H1 (cell line): ENCODE measurements around the gene C1orf174. TPM values are rescaled to one million over a fixed set of nuclear protein-coding genes. Genes with fewer than 3 reads are reported as not detected.

Experiments
- CTCF ChIA-PET: fragments of 300-600 bp; sonication (Branson Sonifier 250); formaldehyde crosslinking; loops from one replicate; lab custom pipeline; 2021; ENCODE audit not compliant: partially characterized antibody; lab: Charles Lee
- POLR2A ChIA-PET: fragments of 300-600 bp; sonication (Branson Sonifier 250); formaldehyde crosslinking; loops from one replicate; lab custom pipeline; 2021; ENCODE audit warnings: inconsistent platforms; ENCODE audit not compliant: partially characterized antibody; lab: Charles Lee
- DNase-seq, 2 experiments: peaks; one replicate each; pipeline versions ENCODE4 v3.0.0 to v3.0.0-alpha.2; 2010 to 2022; ENCODE audit warnings: low spot score in 2 of 2, low read depth in 1 of 2, mixed read lengths in 1 of 2
- FAIRE-seq: peaks from 2 replicates; lab custom pipeline; 2011; peaks lifted over from hg19 to GRCh38; lab: Jason Lieb, UNC
- H2AFZ ChIP-seq: 2 replicates; pipeline ENCODE4 v1.8.1; 2012; ENCODE audit warnings: low read length, inconsistent platforms
- H2AK5ac ChIP-seq: 2 replicates; pipeline ENCODE4 v1.6.1; 2013; ENCODE audit warnings: low read depth, low read length
- H2BK120ac ChIP-seq: replicated peaks from 2 replicates; pipeline ENCODE3; 2013; ENCODE audit warnings: low read depth, low read length, inconsistent platforms
- H2BK12ac ChIP-seq: 2 replicates; pipeline ENCODE4 v1.6.1; 2013; ENCODE audit warnings: low read depth, low read length
- H2BK15ac ChIP-seq: 2 replicates; pipeline ENCODE4 v1.6.1; 2013; ENCODE audit warnings: low read length
- H2BK20ac ChIP-seq: 2 replicates; pipeline ENCODE4 v1.6.1; 2013; ENCODE audit warnings: low read length
- H2BK5ac ChIP-seq: 2 replicates; pipeline ENCODE4 v1.6.1; 2013; ENCODE audit warnings: low read depth, low read length
- H3K14ac ChIP-seq: 2 replicates; pipeline ENCODE4 v1.6.1; 2013; ENCODE audit warnings: inconsistent platforms; ENCODE audit not compliant: insufficient read length
- H3K18ac ChIP-seq: 2 replicates; pipeline ENCODE4 v1.6.1; 2013; ENCODE audit warnings: low read length; ENCODE audit errors: extremely low read depth
- H3K23ac ChIP-seq: 2 replicates; pipeline ENCODE4 v1.6.1; 2013; ENCODE audit warnings: inconsistent platforms; ENCODE audit not compliant: insufficient read length
- H3K23me2 ChIP-seq: 2 replicates; pipeline ENCODE4 v1.6.1; 2013; ENCODE audit warnings: low read depth, low read length
- H3K27ac ChIP-seq: 2 replicates; pipeline ENCODE4 v1.6.1; 2011; ENCODE audit warnings: low read depth, low read length, inconsistent platforms
- H3K27me3 ChIP-seq, 4 experiments: replicated peaks in 1 of 4; 1 replicate in 1 of 4; 2 replicates in 3 of 4; pipeline versions ENCODE4 v1.6.1 to v1.8.1; 2011 to 2013; ENCODE audit warnings: low read length in 3 of 4, mild to moderate bottlenecking in 3 of 4, inconsistent platforms in 2 of 4, mixed read lengths in 2 of 4, moderate library complexity in 1 of 4; ENCODE audit not compliant: control insufficient read depth in 3 of 4, insufficient read depth in 3 of 4; ENCODE audit errors: extremely low read depth in 1 of 4
- H3K36me3 ChIP-seq, 4 experiments: 2 replicates each; pipeline versions ENCODE4 v1.6.1 to v1.8.1; 2011 to 2013; ENCODE audit warnings: mild to moderate bottlenecking in 4 of 4, low read length in 3 of 4, moderate library complexity in 2 of 4, control low read depth in 1 of 4, inconsistent platforms in 1 of 4; ENCODE audit not compliant: insufficient read depth in 4 of 4, control insufficient read depth in 2 of 4
- H3K4ac ChIP-seq: replicated peaks from 2 replicates; pipeline ENCODE3; 2013; ENCODE audit warnings: low read length, low read depth, mixed read lengths, inconsistent platforms; ENCODE audit not compliant: insufficient read length
- H3K4me1 ChIP-seq, 4 experiments: replicated peaks in 1 of 4; 1 replicate in 1 of 4; 2 replicates in 3 of 4; pipeline versions ENCODE4 v1.6.1 to v1.8.1; 2011 to 2013; ENCODE audit warnings: low read length in 3 of 4, inconsistent platforms in 2 of 4, mixed read lengths in 1 of 4; ENCODE audit not compliant: insufficient read depth in 4 of 4, control insufficient read depth in 3 of 4
- H3K4me2 ChIP-seq, 2 experiments: 2 replicates each; pipeline versions ENCODE4 v1.6.1 to v1.8.1; 2011 to 2013; ENCODE audit warnings: low read depth in 2 of 2, low read length in 2 of 2, control low read depth in 1 of 2, inconsistent platforms in 1 of 2, mild to moderate bottlenecking in 1 of 2; ENCODE audit not compliant: insufficient read depth in 1 of 2
- H3K4me3 ChIP-seq, 4 experiments: fragments of 200-600, 300-600 bp in 1 of 4; sonication (generic), shearing (Covaris generic), sonication (Bioruptor Twin) in 1 of 4; 2 replicates each; pipeline versions ENCODE4 v1.5.1 to v1.8.1; 2011 to 2016; ENCODE audit warnings: low read length in 4 of 4, low read depth in 3 of 4, control low read depth in 2 of 4, inconsistent platforms in 2 of 4, mild to moderate bottlenecking in 2 of 4, mixed read lengths in 1 of 4, moderate library complexity in 1 of 4; ENCODE audit not compliant: insufficient read depth in 2 of 4; ENCODE audit errors: extremely low read depth in 1 of 4
- H3K56ac ChIP-seq: replicated peaks from 2 replicates; pipeline ENCODE3; 2013; ENCODE audit warnings: low read depth, mild to moderate bottlenecking, mixed read lengths, low read length, inconsistent platforms; ENCODE audit not compliant: insufficient read length
- H3K79me1 ChIP-seq: 2 replicates; pipeline ENCODE4 v1.6.1; 2013; ENCODE audit warnings: low read depth, low read length, control low read depth
- H3K79me2 ChIP-seq, 2 experiments: 2 replicates each; pipeline versions ENCODE4 v1.6.1 to v1.8.1; 2012 to 2013; ENCODE audit warnings: low read length in 2 of 2, mild to moderate bottlenecking in 2 of 2, inconsistent platforms in 1 of 2; ENCODE audit not compliant: insufficient read depth in 2 of 2, control insufficient read depth in 1 of 2
- H3K9ac ChIP-seq, 4 experiments: replicated peaks in 1 of 4; 1 replicate in 1 of 4; 2 replicates in 3 of 4; pipeline versions ENCODE4 v1.6.1 to v1.8.1; 2011 to 2013; ENCODE audit warnings: low read depth in 3 of 4, low read length in 3 of 4, control low read depth in 2 of 4, mild to moderate bottlenecking in 2 of 4, moderate library complexity in 2 of 4, inconsistent platforms in 1 of 4; ENCODE audit errors: extremely low read depth in 1 of 4
- H3K9me3 ChIP-seq, 2 experiments: 2 replicates each; pipeline versions ENCODE4 v1.6.1 to v1.8.1; 2012 to 2013; ENCODE audit warnings: mild to moderate bottlenecking in 2 of 2, moderate library complexity in 2 of 2, control low read depth in 1 of 2, inconsistent platforms in 1 of 2, low read depth in 1 of 2, low read length in 1 of 2, mixed read lengths in 1 of 2; ENCODE audit not compliant: insufficient read depth in 2 of 2
- H4K20me1 ChIP-seq, 2 experiments: replicated peaks in 1 of 2; 2 replicates each; pipeline versions ENCODE3 to v1.8.1; 2011 to 2013; ENCODE audit warnings: inconsistent platforms in 2 of 2, low read length in 2 of 2, mild to moderate bottlenecking in 1 of 2; ENCODE audit not compliant: insufficient read depth in 2 of 2, control insufficient read depth in 1 of 2
- H4K5ac ChIP-seq: 2 replicates; pipeline ENCODE4 v1.6.1; 2013; ENCODE audit warnings: low read length, low read depth, mixed read lengths, inconsistent platforms; ENCODE audit not compliant: insufficient read length
- H4K8ac ChIP-seq: 2 replicates; pipeline ENCODE4 v1.8.0; 2013; ENCODE audit warnings: mild to moderate bottlenecking, moderate library complexity, low read length, inconsistent platforms; ENCODE audit not compliant: insufficient read depth; ENCODE audit errors: extremely low read depth
- H4K91ac ChIP-seq: replicated peaks from 2 replicates; pipeline ENCODE3; 2013; ENCODE audit warnings: low read length, mixed read lengths, inconsistent platforms; ENCODE audit not compliant: insufficient read length
- ATF2 ChIP-seq: IDR thresholded peaks from 2 replicates; pipeline ENCODE4 v1.6.1; 2012; ENCODE audit warnings: low read length, inconsistent platforms
- BRCA1 ChIP-seq: IDR thresholded peaks from 2 replicates; pipeline ENCODE4 v1.6.1; 2012; ENCODE audit warnings: low read depth, low read length, improper control_type of control experiment
- CHD2 ChIP-seq: IDR thresholded peaks from 2 replicates; pipeline ENCODE4 v1.6.1; 2012; ENCODE audit warnings: low read length, improper control_type of control experiment
- EGR1 ChIP-seq: IDR thresholded peaks from 2 replicates; pipeline ENCODE4 v1.6.1; 2011; ENCODE audit warnings: low read depth, low read length, borderline replicate concordance
- MAX ChIP-seq: IDR thresholded peaks from 2 replicates; pipeline ENCODE4 v1.6.1; 2012; ENCODE audit warnings: inconsistent platforms
- PHF8 ChIP-seq: fragments of 200-600 bp; sonication (generic); conservative IDR thresholded peaks from 2 replicates; pipeline ENCODE4 v1.7.1; 2012; ENCODE audit warnings: low read depth, mild to moderate bottlenecking, inconsistent platforms, low read length, moderate library complexity
- POLR2AphosphoS5 ChIP-seq: IDR thresholded peaks from 2 replicates; pipeline ENCODE4 v1.6.1; 2011; ENCODE audit warnings: low read depth, low read length
- SAP30 ChIP-seq: fragments of 300-600 bp; sonication (generic); IDR thresholded peaks from 2 replicates; pipeline ENCODE4 v1.7.1; 2012; ENCODE audit warnings: low read length, moderate library complexity, mild to moderate bottlenecking, inconsistent platforms; ENCODE audit not compliant: insufficient read depth, insufficient replicate concordance
- SIRT6 ChIP-seq: IDR thresholded peaks from one replicate; pipeline ENCODE4 v1.7.1; 2012; ENCODE audit warnings: low read length, inconsistent platforms
- SP1 ChIP-seq: IDR thresholded peaks from 2 replicates; pipeline ENCODE4 v1.6.1; 2011; ENCODE audit warnings: low read depth, low read length
- SUZ12 ChIP-seq: fragments of 200-600 bp; sonication (generic); IDR thresholded peaks from 2 replicates; pipeline ENCODE4 v1.6.1; 2012; ENCODE audit warnings: mild to moderate bottlenecking, inconsistent platforms, low read length, moderate library complexity, mixed read lengths
- USF2 ChIP-seq: IDR thresholded peaks from 2 replicates; pipeline ENCODE4 v1.6.1; 2011; ENCODE audit warnings: low read length, improper control_type of control experiment
- WGBS, 2 experiments: shearing (Covaris generic) in 1 of 2; methylation state at CpG; one replicate each; pipeline versions ENCODE4 v1.1.6 to v1.1.7; 2013 to 2015; ENCODE audit warnings: low lambda C conversion rate in 2 of 2, mixed read lengths in 2 of 2, inconsistent platforms in 1 of 2, low coverage in 1 of 2, missing lambda C conversion rate in 1 of 2; ENCODE audit not compliant: insufficient replicate concordance in 2 of 2, insufficient coverage in 1 of 2, insufficient read length in 1 of 2; ENCODE audit errors: extremely low coverage in 1 of 2, missing lambda C conversion rate in 1 of 2; 5-methylcytosine and 5-hydroxymethylcytosine counted together
- polyA plus RNA-seq, 7 experiments: library from polyadenylated mRNA; depleted of rRNA in 3 of 7; stranded (reverse) in 5 of 7; unstranded in 2 of 7; fragments of >200 nt in 5 of 7; fragments of 200-250 nt in 2 of 7; gene quantifications; 1 replicate in 5 of 7; 2 replicates in 1 of 7; 4 replicates in 1 of 7; pipeline versions ENCODE4 v1.2.1 to v1.2.3, GENCODE V29; 2011 to 2013; ENCODE audit warnings: missing spikeins in 2 of 7, mixed read lengths in 2 of 7
- total RNA-seq: library from RNA; stranded (reverse); fragmentation: NEBNext Ultra II Directional; extraction: Animal tissue kit (Norgen Biotek cat#: 25700); gene quantifications from 2 replicates; pipeline ENCODE4 v1.2.1, GENCODE V29; 2021

Gene C1orf174
- total and polyA plus RNA-seq, 2 of the 8 experiments (the other 6 are each of a cell fraction or from before 2014, with no cell fraction given) = 28.4 to 32.4 TPM

GRCh38 chr1:3841491-3841890 is 58.6 kb downstream of the C1orf174 start:
- H2AFZ ChIP-seq = no peak overlapping the region
- peaks cover 0 to 24% (median 8%) of the 10 kb centered on the region in 4 experiments; a peak in 4 of 8 replicates for H3K36me3 ChIP-seq
- H3K23ac ChIP-seq = no peak overlapping the region
- 98% methylated on average over 7 of the region's 7 CpGs; no CpG with 5 or more reads in 1 of the 2 experiments for WGBS, 2 experiments
- H2BK120ac ChIP-seq = no peak overlapping the region
- no peaks in the 10 kb centered on the region for H3K23me2 ChIP-seq
- H3K79me2 ChIP-seq = no peaks in the 10 kb centered on the region
- H2BK20ac ChIP-seq = no peak overlapping the region
- no peak overlapping the region for H3K56ac ChIP-seq
- no peaks in the 10 kb centered on the region for H3K4me1 ChIP-seq
- H4K5ac ChIP-seq = no peak overlapping the region
- H3K27me3 ChIP-seq = no peaks in the 10 kb centered on the region
- H3K4me3 ChIP-seq = no peak overlapping the region
- POLR2A ChIA-PET = interaction anchor here (1.0 kb wide), 1 partner anchor 17 kb away, joined by 4 read pairs; no protein-coding TSS in a partner anchor
- no peaks in the 10 kb centered on the region for H4K20me1 ChIP-seq
- no peak overlapping the region for H3K4ac ChIP-seq
- no peaks in the 10 kb centered on the region for H3K79me1 ChIP-seq
- no peak overlapping the region for H2AK5ac ChIP-seq
- CTCF ChIA-PET = interaction anchor here (1.0 to 4.5 kb wide), 6 partner anchors 8 to 114 kb away, joined by 3 to 23 read pairs (median 3); no protein-coding TSS in a partner anchor
- H3K9me3 ChIP-seq = peaks cover 0 to 6% of the 10 kb centered on the region in 2 experiments; a peak in 2 of 4 replicates
- H3K18ac ChIP-seq = no peak overlapping the region
- no peak overlapping the region for H2BK12ac ChIP-seq
- no peak overlapping the region for H3K4me2 ChIP-seq
- DNase-seq (no peak), FAIRE-seq (no peak)
- H4K91ac ChIP-seq = no peak overlapping the region
- H2BK5ac ChIP-seq = no peak overlapping the region
- H4K8ac ChIP-seq = no peak overlapping the region
- H3K14ac ChIP-seq = no peak overlapping the region
- H3K27ac ChIP-seq = no peak overlapping the region
- H2BK15ac ChIP-seq = no peak overlapping the region
- H3K9ac ChIP-seq = no peak overlapping the region
- TF ChIP-seq ATF2 (no peak), SP1 (no peak), SAP30 (no peak), USF2 (no peak), BRCA1 (no peak), POLR2AphosphoS5 (no peak), SUZ12 (no peak), MAX (no peak), EGR1 (no peak), SIRT6 (no peak), CHD2 (no peak), PHF8 (no peak)
